ENCODE measurements around the gene SDHD.

SDHD gene

DNA sequence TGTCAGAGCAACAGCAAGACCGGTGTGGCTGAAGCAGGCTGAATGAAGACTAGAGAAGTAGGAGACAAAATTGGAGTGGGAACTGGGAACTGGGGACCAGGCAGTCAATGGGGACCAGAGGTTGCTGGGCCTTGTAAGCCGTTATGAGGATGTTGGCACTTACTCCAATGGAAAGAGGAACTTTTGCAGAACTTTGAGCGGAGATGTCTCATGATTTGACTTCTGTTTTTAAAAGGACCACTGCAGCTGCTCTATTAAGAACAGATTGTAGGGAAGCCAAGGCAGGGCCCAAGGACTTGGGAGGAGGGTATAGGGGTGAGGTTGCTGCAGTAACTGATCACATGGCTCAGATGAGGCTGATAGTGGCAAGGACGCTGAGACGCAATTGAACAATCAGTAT lies 43.0 kb downstream of the SDHD start:
- ATAC-seq = no peak
- TF ChIP-seq ZNF70 (CRISPR knock-in tag; IDR thresholded peaks at IDR 0.05) (no peak), SNAI2 (CRISPR knock-in tag; IDR thresholded peaks at IDR 0.05) (no peak), ZFP3 (CRISPR knock-in tag; IDR thresholded peaks at IDR 0.05) (no peak), BACH2 (CRISPR knock-in tag; IDR thresholded peaks at IDR 0.05; ENCODE audit: borderline replicate concordance) (no peak), RARB (CRISPR knock-in tag; IDR thresholded peaks at IDR 0.05) (no peak)
- TF ChIP-seq, protein P1, sequence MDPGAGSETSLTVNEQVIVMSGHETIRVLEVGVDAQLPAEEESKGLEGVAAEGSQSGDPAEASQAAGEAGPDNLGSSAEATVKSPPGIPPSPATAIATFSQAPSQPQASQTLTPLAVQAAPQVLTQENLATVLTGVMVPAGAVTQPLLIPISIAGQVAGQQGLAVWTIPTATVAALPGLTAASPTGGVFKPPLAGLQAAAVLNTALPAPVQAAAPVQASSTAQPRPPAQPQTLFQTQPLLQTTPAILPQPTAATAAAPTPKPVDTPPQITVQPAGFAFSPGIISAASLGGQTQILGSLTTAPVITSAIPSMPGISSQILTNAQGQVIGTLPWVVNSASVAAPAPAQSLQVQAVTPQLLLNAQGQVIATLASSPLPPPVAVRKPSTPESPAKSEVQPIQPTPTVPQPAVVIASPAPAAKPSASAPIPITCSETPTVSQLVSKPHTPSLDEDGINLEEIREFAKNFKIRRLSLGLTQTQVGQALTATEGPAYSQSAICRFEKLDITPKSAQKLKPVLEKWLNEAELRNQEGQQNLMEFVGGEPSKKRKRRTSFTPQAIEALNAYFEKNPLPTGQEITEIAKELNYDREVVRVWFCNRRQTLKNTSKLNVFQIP (CRISPR knock-in tag; IDR thresholded peaks at IDR 0.05; ENCODE audit: borderline replicate concordance, low read depth) = no peak
- TF ChIP-seq, protein P2, sequence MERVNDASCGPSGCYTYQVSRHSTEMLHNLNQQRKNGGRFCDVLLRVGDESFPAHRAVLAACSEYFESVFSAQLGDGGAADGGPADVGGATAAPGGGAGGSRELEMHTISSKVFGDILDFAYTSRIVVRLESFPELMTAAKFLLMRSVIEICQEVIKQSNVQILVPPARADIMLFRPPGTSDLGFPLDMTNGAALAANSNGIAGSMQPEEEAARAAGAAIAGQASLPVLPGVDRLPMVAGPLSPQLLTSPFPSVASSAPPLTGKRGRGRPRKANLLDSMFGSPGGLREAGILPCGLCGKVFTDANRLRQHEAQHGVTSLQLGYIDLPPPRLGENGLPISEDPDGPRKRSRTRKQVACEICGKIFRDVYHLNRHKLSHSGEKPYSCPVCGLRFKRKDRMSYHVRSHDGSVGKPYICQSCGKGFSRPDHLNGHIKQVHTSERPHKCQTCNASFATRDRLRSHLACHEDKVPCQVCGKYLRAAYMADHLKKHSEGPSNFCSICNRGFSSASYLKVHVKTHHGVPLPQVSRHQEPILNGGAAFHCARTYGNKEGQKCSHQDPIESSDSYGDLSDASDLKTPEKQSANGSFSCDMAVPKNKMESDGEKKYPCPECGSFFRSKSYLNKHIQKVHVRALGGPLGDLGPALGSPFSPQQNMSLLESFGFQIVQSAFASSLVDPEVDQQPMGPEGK (CRISPR knock-in tag; IDR thresholded peaks at IDR 0.05; ENCODE audit: borderline replicate concordance) = no peak

DNA sequence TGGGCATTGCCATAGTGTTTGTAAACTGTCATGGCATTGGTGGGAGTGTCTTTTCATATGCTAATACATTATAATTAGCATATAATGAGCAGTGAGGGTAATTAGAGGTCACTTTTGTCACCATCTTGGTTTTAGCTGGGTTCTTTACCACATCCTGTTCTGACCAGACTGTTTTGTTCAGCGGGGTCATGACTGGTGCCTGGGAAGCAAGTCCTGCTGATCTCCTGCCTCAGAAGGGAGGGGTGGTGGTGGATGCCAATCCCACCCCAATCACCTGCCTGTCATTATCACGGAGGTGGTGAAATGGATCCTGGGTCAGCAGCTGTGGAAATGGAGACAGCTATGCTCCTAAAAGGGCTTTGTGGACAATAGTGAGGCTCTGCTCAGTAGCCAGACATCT lies 46.1 kb downstream of the SDHD start:
- TF ChIP-seq, protein P3, sequence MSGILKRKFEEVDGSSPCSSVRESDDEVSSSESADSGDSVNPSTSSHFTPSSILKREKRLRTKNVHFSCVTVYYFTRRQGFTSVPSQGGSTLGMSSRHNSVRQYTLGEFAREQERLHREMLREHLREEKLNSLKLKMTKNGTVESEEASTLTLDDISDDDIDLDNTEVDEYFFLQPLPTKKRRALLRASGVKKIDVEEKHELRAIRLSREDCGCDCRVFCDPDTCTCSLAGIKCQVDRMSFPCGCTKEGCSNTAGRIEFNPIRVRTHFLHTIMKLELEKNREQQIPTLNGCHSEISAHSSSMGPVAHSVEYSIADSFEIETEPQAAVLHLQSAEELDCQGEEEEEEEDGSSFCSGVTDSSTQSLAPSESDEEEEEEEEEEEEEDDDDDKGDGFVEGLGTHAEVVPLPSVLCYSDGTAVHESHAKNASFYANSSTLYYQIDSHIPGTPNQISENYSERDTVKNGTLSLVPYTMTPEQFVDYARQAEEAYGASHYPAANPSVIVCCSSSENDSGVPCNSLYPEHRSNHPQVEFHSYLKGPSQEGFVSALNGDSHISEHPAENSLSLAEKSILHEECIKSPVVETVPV (CRISPR knock-in tag; IDR thresholded peaks at IDR 0.05) = no peak
- no peak for TF ChIP-seq GLIS3 (CRISPR knock-in tag; IDR thresholded peaks at IDR 0.05)
- TF ChIP-seq ZNF70 (CRISPR knock-in tag; IDR thresholded peaks at IDR 0.05) = no peak
- TF ChIP-seq ARNTL (CRISPR knock-in tag; IDR thresholded peaks at IDR 0.05; ENCODE audit: borderline replicate concordance, low read depth) = no peak
- TF ChIP-seq OSR1 (CRISPR knock-in tag; IDR thresholded peaks at IDR 0.05) = no peak
- TF ChIP-seq, protein P4, sequence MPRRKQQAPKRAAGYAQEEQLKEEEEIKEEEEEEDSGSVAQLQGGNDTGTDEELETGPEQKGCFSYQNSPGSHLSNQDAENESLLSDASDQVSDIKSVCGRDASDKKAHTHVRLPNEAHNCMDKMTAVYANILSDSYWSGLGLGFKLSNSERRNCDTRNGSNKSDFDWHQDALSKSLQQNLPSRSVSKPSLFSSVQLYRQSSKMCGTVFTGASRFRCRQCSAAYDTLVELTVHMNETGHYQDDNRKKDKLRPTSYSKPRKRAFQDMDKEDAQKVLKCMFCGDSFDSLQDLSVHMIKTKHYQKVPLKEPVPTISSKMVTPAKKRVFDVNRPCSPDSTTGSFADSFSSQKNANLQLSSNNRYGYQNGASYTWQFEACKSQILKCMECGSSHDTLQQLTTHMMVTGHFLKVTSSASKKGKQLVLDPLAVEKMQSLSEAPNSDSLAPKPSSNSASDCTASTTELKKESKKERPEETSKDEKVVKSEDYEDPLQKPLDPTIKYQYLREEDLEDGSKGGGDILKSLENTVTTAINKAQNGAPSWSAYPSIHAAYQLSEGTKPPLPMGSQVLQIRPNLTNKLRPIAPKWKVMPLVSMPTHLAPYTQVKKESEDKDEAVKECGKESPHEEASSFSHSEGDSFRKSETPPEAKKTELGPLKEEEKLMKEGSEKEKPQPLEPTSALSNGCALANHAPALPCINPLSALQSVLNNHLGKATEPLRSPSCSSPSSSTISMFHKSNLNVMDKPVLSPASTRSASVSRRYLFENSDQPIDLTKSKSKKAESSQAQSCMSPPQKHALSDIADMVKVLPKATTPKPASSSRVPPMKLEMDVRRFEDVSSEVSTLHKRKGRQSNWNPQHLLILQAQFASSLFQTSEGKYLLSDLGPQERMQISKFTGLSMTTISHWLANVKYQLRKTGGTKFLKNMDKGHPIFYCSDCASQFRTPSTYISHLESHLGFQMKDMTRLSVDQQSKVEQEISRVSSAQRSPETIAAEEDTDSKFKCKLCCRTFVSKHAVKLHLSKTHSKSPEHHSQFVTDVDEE (CRISPR knock-in tag; IDR thresholded peaks at IDR 0.05) = no peak
- no peak for TF ChIP-seq ZFP30 (CRISPR knock-in tag; IDR thresholded peaks at IDR 0.05)
- ATAC-seq = no peak

DNA sequence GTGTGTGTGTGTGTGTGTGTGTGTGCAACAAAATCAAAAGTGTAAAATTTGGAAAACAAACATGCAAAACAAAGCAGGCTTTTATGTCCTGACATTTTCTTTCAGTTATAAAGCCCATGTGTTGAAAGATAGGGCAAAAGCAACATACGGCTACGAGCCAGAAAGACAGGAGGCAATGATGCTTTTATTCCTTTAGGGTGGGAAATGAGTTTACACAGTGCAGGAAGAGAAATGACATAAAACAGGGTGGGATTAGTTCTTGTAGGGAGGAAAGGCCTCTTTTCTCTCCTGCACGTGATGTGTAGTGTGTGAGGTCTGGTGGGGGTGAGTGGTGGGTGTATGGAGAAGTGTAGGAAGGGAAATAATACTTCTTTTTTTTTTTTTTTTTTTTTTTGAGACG lies 47.8 kb downstream of the SDHD start:
- TF ChIP-seq, protein P4 (CRISPR knock-in tag; IDR thresholded peaks at IDR 0.05) = no peak
- no peak for TF ChIP-seq RARB (CRISPR knock-in tag; IDR thresholded peaks at IDR 0.05)
- no peak for TF ChIP-seq TOX (CRISPR knock-in tag; IDR thresholded peaks at IDR 0.05; ENCODE audit: borderline replicate concordance)
- TF ChIP-seq, protein P2 (CRISPR knock-in tag; IDR thresholded peaks at IDR 0.05; ENCODE audit: borderline replicate concordance) = no peak
- TF ChIP-seq, protein P3 (CRISPR knock-in tag; IDR thresholded peaks at IDR 0.05) = no peak
- TF ChIP-seq, protein P5, sequence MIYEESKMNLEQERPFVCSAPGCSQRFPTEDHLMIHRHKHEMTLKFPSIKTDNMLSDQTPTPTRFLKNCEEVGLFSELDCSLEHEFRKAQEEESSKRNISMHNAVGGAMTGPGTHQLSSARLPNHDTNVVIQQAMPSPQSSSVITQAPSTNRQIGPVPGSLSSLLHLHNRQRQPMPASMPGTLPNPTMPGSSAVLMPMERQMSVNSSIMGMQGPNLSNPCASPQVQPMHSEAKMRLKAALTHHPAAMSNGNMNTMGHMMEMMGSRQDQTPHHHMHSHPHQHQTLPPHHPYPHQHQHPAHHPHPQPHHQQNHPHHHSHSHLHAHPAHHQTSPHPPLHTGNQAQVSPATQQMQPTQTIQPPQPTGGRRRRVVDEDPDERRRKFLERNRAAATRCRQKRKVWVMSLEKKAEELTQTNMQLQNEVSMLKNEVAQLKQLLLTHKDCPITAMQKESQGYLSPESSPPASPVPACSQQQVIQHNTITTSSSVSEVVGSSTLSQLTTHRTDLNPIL (CRISPR knock-in tag; IDR thresholded peaks at IDR 0.05; ENCODE audit: low read depth) = no peak
- no peak for TF ChIP-seq ZFP3 (CRISPR knock-in tag; IDR thresholded peaks at IDR 0.05)
- TF ChIP-seq ARNTL (CRISPR knock-in tag; IDR thresholded peaks at IDR 0.05; ENCODE audit: borderline replicate concordance, low read depth) = no peak
- no peak for TF ChIP-seq ZNF8 (CRISPR knock-in tag; IDR thresholded peaks at IDR 0.05)
- TF ChIP-seq ZNF565 (CRISPR knock-in tag; conservative IDR thresholded peaks at IDR 0.05; ENCODE audit: low read depth) = no peak
- TF ChIP-seq ZC3H10 (CRISPR knock-in tag; IDR thresholded peaks at IDR 0.05) = no peak
- no peak for TF ChIP-seq PPARA (CRISPR knock-in tag; IDR thresholded peaks at IDR 0.05; ENCODE audit: borderline replicate concordance)
- no peak for TF ChIP-seq ZNF70 (CRISPR knock-in tag; IDR thresholded peaks at IDR 0.05)
- TF ChIP-seq GLIS3 (CRISPR knock-in tag; IDR thresholded peaks at IDR 0.05) = no peak
- ATAC-seq = no peak
